Hippocampal formation (tissue), 2 donors: ENCODE data around the gene CAMK2D.
A peak's percentile ranks its signal among the peaks of the same experiment; 100 is the strongest.

Source experiments
- DNase-seq, 2 donors: peaks; one replicate each; lab custom pipeline; 2025; lab: John Stamatoyannopoulos, UW

CAMK2D gene

DNA sequence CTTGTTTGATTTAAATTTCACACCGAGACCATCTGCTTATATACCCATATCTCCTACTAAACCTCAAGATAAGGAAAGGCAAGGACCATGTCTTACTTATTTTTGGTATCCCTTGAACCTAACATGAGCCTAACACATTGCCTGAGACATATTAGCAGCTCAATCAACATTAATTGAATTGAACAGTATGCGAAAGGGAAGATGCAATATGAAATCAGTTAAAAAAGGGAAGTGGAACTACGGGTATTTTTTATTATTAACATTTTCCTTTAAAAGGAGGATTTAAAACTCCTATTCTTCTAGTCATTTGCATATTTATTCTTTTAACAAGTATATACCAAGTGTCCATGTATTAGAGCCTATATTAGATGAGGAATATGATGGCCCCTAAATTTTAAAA is 197.0 kb downstream of the CAMK2D start:
- no peak for DNase-seq

DNA sequence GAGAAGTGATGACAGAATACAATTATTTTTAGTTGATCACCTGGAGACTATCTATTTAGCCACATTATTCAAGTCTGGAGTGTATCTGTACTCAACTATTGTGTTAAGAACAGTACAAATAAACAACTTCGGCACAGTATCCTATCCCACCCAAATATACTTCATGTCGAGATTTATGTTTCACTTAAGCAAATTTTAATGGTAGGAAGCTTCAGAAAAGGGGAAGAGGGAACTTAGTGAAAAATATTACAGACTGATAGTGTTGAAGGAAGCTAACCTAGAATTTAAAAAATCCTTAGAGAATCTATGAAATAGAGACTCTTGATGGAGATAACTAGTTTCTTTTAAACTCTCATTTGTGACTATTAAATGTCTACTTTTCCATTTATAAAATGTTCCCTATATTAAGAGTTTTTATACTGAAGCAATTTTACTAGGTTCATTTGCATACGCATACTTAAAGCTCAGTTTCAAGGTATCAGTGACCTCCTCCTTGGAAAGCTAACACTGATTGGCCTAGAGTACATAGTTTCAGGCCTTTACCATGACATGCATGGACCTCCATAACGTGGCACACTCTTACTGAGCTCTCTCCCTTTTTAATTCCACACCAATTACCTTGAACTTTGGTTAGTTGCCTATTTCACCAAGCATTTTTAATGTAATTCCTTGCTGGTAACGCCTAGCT is 197.7 kb downstream of the CAMK2D start:
- no peak for DNase-seq

DNA sequence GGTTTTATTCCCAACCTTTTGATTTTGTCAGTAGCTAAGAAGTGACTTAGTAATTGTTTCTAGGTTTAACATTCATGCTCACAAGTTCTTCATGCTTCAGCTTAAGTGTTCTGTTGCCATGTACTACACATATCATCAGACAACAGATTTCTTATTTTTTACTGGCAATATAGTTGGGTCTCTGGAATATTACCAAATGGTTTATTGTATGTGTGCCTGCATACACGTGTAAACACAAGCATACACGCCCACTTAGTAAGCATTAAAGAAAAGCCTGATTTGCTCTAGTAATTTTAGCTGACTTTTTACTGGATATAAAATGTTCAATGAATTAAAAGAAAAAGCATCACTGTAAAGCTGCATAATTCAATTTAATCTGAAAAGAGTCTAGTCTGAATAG is 199.8 kb downstream of the CAMK2D start:
- DNase-seq, result no peak

DNA sequence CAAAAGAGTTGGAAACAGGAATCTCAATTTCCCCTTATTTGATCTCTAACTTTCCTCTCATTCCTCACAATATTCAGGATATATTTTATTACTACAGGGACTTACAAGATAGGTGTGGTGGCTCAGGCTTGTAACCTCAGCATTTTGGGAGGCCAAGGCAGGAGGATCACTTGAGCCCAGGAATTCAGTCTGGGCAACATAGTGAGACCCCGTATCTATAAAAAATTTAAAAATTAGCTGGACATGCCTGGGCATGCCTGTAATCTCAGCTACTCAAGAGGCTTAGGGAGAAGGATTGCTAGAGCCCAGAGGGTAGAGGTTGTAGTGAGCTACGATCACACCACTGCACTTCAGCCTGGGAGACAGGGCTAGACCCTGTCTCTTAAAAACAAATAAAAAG is 200.4 kb downstream of the CAMK2D start:
- no peak for DNase-seq

DNA sequence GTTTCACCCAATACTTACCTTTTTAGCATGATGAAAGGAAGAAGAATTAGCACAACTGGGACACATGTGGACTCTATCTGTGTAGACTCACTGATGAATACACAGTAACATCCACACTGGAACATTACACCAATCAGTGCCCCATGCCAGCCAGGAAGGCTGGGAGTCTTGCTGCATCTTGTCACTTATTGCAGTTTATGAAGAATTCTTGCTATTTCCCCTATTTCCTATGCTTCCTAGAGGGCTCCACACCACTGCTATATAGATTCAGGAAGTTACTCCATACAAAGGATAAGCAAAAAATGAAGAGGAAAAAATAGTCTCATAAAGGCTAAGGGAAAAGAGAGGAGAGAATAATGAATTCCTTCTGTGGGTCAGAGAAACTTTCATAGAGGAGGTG is 201.0 kb downstream of the CAMK2D start:
- no peak for DNase-seq

DNA sequence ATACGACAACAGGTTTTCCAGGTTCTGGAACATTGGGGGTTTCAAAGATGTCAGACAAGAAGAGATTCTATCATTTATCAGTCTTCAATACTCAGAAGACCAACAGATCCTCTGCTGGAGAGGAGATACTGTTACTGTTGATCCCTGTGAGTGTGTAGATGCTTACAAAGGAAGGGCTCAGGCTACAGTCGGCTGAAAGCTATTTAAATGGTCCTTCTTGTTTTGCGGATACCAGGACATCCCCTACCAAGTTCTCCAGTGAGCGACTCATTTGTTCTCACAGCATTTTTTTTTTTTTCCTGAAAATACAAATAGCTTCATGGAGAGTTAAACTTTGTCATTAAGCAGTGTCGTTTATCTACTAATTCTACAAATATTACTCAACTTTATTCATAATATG is 201.6 kb downstream of the CAMK2D start:
- DNase-seq, result no peak

DNA sequence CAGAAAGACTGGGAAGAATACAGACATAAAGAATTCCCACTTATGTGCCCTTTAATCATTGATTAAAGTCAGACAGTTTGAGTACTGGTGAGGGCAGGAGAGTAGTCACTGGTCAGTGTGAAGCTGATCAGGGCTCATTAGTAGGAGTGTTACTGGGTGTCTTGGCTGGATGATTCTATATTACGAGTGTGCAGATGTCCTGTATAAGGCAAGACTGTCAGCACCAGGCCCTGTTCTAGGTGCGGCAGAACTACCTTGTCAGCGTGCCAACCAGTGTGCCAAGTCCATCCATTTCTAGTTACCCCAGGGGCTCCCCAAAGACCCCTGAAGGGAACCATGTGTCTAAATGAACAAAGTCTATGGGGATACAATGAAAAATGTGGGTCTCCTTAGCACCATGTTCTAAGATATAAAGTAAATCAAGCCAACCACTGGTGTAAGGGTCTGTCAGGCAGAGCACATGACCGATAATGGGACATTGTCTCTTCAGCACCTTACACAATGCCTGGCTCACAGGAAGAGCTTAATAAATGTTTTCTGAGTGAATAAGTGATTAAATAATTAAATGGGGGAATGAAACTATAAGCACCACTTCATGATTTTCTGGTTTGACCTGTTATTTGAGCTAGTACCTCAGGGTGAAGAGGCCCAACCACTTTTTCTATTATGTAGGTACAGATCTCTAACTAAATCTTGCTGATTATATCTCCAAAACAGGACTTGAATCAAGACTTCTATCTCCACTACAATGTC is 205.0 kb downstream of the CAMK2D start:
- DNase-seq, result no peak

DNA sequence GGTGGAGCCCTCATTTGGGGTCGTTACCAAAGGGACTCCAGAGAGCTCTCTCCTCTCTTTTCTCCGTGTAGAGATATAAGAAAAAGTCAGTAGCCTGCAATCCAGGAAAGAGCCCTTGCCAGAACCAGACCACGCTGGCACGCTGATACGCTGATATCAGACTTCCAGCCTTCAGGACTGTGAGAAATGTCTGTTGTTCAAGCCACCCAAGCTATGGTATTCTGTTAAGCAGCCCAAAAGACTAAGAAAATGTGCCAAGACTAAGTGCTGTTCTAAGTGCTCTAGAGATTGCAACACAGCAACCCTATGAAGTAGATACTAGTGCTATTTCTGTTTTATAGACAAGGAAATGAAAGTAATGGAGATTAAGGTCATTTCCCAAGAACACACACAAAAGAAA is 205.7 kb downstream of the CAMK2D start:
- DNase-seq, result no peak

DNA sequence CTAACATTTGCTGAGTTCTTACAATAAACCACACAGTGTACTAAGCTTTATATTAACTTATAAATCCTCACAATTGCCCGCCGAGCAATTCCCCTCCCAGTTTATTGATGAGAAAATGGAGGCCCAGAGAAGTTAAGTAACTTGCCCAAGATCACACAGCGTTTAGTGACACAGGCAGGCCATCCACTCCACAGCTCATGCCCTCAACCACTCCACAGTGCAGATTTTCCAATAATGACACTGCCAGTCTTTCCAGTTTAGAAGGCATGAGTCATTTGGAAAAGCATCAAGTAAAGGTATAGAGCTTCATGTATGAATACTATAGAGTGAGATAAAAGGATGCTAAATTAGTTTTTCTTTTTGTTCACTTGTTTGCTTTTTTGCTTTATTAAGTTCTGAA is 208.5 kb downstream of the CAMK2D start:
- DNase-seq, result no peak

DNA sequence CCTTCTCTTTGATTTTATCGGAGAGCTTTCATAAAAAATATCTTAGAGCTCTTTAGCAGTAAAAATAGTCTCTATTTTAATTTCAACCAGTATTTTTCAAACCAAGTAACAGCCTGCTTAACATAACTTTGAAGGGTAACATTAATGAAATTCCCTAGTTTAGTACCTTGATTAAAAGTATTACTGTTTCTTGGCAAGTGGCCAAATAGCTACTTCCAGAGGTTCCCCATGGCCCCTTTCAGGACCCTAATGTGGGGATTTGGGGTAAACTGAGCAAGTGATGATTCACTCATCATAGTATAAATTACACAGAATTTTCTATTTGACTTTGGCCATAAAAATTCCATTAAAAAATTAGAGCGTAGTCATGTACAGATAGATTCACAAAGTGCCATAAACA is 211.0 kb downstream of the CAMK2D start:
- DNase-seq, result no peak

DNA sequence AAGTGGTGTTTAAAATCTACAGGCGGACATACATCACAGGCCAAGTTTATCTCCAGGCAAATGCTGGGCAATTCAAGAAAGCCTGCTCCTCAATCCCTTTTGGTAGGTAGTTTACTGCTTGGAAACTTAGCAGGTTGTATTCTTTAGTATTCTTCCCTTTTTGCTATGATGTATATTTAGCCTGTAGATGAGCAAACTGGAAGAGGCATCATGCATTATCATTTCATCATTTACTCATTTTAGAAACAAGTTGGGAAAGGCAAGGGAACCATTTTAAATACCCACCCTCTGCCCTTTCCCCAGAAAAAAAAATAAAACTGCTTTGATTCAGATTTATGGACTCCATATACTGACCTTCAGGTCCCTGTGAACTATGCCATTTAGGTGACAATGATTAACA is 213.2 kb downstream of the CAMK2D start:
- no peak for DNase-seq

DNA sequence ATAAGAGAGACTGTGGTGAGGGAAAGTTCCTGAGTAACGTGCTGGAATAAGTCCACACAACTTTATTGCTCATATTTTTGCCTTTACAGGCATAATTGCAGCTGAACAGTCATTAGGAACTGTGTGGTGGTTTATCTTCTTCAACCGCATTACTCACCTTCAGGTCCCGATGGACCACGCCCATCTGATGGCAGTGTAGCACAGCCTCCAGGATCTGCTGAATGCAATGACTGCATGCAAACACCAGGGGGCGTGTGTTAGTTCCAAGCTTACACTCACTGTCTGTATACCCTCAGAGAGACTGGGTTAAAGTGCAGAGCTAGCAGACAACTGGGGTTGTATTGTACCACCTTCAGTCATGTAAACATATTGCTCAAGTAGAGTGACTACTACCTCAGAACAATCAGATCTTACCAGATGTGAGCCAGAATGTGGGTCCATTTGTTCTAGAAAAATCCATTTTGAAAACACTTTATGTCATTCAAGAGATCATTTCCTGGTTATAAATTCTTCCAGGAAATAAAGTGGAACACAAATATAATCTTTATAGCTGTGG is 214.0 kb downstream of the CAMK2D start:
- peak; percentile 60 to 70 for DNase-seq

DNA sequence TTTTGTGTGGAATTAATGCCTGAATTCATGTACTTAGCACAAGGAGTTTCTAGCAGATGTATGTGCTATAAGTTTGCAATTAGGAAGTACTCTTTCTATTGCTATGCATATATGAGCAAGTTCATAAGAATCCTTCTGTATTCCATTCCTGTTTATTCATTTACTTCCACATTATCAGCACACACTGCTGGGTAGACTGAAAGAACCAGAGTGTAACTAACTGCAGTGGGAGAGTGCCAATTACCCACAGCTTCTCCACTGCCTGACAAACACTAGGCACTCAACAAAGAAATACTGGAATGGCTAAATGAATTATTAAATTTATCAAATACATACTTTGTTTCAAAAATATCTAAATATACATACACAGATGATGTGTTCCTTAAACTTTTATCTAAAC is 219.6 kb downstream of the CAMK2D start:
- no peak for DNase-seq

DNA sequence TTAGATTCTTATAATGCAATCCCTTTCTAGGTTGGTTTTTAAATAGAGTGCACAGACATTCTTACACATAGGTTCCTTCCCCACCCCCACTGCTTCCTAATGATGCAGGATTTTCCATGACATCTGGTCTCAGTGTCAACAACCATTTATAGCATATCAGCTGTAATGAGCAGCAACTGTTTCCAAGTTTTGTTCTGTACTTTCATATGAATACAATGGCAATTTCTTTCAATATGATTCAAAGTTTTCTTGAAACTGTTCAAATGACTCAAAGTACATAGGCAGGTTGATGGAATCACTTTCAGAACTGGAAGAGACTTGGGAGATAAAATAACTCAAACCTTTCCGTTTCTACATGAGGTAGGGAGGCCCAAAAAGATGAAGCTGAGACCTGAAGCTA is 220.7 kb downstream of the CAMK2D start:
- DNase-seq, result no peak

DNA sequence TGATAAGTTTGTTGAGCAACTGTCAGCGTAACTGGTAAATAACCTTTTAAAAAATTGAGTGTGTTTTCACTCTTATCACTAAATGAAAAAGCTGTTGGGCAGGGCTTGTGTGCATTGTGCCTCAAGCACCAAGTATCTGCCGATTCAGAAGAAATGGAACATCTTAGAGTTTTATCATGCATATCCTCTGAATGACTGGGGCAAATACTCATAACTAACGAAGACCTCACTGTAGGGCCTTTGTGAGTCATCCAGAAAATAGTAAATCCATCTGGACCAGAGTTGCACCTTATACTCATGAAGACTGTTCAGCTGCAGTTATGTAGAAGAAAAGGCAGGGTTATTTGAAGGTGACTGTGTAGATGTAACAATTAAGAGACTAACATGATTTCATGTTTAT is 222.1 kb downstream of the CAMK2D start:
- DNase-seq, result no peak

DNA sequence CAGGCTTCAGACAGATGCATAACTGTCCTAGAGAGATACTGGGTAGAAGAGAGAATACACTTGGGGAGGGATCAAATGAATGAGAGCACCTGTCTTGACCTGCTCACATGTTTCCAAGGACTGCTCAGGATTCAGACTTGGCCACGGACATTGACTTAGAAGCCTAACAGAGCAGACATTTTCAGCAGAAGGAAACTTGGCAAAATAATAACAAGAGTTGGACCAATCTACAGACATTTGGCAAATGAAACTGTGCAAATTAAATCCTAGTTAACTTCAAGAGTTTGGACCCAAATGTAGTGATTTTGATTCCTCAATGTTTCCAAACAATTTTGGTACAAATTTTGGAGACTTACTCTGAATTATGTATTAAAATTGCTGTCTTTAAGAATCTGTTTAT is 223.9 kb downstream of the CAMK2D start:
- peak in 1 of 2 donors; percentile 60 for DNase-seq

DNA sequence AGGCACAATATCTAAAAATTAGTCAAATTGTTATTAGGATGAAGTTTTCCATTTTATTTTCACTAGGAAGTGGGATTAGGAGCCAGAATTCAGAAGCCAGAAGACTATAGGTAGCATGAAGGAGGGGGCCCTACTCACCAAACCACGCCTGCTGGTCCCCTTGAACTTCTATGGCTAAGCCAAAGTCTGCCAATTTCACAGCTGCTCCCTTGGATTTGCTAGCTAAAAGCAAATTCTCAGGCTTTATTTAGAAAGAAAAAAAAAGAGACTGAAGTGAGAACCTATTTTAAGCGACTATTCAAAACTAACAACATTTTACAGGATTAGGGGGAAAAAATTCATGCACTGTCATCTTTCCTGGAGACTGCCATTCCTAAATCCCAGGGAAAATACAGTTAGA is 224.3 kb downstream of the CAMK2D start:
- peak in 1 of 2 donors; percentile 19 for DNase-seq

DNA sequence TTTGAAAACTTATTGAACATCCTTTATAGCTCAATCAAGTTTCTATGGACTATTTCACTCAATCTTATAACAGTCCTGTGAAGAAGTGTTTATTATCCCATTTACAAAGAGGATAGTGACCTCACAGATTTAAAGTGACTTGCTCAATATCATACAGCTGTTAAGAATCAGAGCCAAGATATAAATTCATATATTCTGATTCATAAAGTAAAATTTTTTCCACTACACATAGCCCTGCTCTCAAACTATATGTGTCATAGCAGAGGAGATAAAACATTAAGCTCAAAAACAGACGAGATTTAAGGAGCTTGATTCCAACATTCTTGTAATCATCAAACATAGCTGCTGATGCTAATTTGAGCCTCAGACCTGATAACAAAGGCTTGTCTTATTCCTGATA is 226.8 kb downstream of the CAMK2D start:
- DNase-seq, result no peak

DNA sequence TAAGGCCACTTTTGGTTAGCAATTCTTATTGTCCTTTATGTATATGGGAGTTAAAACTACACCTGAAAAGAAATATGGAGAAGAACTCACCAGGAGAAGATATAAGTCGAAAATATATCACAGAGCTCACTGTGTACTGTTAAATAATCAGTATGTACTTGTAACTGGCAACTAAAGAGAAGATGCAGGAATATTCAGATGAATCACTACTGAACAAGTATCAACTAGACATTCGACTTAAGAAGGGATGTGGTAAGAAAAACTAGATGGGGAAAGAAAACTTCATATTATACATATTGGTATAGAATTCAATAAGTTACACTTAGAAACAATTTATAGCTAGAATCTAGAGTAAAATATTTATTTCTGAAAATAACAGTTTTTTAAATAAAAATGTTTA is 230.0 kb downstream of the CAMK2D start:
- no peak for DNase-seq

DNA sequence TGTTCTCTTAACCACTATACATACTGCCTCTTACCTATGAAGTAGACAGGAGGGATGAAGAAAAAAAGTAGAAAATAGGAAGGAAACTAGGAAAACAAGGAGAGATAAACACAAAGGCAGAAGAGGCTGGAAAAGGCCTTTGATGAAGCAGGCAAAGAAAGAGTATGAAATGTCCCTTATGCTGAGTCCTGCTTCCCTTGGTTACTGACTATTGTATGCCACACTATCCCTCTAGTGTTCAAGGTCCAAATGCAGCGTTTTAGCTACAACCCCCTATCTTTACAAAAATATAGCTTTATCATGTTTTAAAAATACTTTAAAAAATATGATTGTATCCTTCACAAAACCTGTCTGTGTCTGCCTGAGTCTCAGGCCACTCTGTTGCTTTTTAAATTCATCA is 233.1 kb downstream of the CAMK2D start:
- DNase-seq, result no peak

DNA sequence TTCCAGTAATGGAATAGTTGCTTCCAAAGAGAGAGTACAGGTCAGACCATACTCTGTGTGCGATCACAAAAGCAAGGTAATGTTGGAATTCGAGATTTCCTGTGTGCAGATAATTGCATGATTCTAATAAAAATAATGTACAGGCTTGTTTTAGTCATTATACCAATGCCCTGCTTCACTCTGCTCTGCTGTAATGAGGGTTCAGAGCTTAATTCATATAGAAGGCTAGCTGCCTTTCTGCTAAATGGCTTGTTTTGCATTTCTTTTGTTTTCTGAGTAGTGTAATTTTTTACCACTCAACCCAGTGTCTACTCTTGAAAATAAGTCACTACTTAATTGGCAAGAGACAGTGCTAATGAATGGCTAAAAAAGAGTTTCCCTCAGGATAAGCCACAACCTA is 236.0 kb downstream of the CAMK2D start:
- no peak for DNase-seq

DNA sequence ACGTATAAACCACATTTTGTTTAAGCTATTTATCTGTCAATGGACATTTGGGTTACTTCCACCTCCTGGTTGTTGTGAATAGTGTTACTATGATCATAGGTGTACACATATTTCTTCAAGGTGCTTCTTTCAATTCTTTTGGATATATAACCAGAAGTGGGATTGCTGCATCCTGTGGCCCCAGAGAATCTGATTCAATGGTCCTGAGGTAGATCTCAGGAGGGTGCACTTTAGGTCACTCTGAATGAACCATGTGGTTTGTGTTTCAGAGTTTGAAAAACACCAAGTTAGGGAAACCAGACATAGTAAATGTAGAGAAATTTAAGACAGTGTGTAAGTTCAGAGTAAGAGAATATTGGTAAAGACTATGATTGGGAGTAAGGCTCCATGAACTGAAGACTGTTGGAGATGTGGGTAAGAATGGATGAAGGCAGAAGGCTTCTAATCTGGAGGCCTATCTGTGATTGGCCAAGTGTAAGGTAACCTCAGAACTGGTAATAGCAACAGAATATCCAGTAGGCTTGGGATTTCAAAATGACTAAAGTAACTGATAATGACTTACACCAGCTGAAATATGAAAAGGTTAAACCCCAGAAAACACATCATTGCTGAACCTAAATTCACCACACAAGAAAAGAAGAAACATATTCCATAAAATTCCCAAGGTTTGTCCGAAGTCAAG is 236.9 kb downstream of the CAMK2D start:
- no peak for DNase-seq

DNA sequence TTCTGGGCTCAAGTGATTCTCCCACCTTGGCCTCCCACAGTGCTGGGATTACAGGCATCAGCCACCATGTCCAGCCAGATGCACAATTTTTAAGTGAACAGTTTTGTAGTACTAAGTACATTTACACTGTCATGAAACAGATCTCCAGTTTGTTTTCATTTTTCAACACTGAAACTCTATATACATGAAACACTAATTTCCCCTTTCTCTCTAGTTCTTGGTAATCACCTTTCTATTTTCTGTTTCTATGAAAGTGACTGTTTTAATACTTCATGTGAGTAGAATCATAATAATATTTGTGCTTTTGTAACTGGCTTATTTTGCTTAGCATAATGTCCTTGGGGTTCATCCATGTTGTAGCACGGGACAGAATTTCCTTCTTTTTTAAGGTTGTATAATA is 237.4 kb downstream of the CAMK2D start:
- no peak for DNase-seq
